GM12878 (cell line): ENCODE results near the gene ZSCAN26. TPM values are rescaled to one million over a fixed set of nuclear protein-coding genes. Genes with fewer than 3 reads are reported as not detected.

Source experiments
- BCL11A ChIP-seq: IDR thresholded peaks from 2 replicates; pipeline ENCODE4 v1.6.1; 2011; ENCODE audit warnings: low read depth, low read length
- BCL3 ChIP-seq: IDR thresholded peaks from 2 replicates; pipeline ENCODE4 v1.6.1; 2011; ENCODE audit warnings: borderline replicate concordance, low read depth, mild to moderate bottlenecking, moderate library complexity, low read length; ENCODE audit not compliant: insufficient read depth, poor library complexity, severe bottlenecking
- BMI1 ChIP-seq: fragments of 450-650 bp; IDR thresholded peaks from 2 replicates; pipeline ENCODE4 v1.6.1; 2016; ENCODE audit warnings: mild to moderate bottlenecking, moderate library complexity, borderline replicate concordance
- CTCF ChIP-seq, 3 experiments: IDR thresholded peaks in 2 of 3; conservative IDR thresholded peaks in 1 of 3; 2 replicates each; pipeline ENCODE4 v1.5.1; 2011; ENCODE audit warnings: low read depth in 3 of 3, low read length in 3 of 3, mild to moderate bottlenecking in 3 of 3, control low read depth in 2 of 3, moderate library complexity in 2 of 3, inconsistent platforms in 1 of 3, mixed read lengths in 1 of 3; ENCODE audit not compliant: control insufficient read depth in 2 of 3, insufficient read depth in 1 of 3; ENCODE audit errors: extremely low read depth in 1 of 3
- EED ChIP-seq: sonication (generic); IDR thresholded peaks from 2 replicates; pipeline ENCODE4 v1.6.1; 2016; ENCODE audit warnings: antibody characterized with exemption, low read depth
- ETV6 ChIP-seq, 2 experiments: fragments of 450-650 bp in 1 of 2; IDR thresholded peaks in 1 of 2; conservative IDR thresholded peaks in 1 of 2; 2 replicates each; pipeline ENCODE4 v1.6.1; 2014; ENCODE audit warnings: antibody characterized with exemption in 1 of 2, borderline replicate concordance in 1 of 2, low read depth in 1 of 2, mild to moderate bottlenecking in 1 of 2, moderate library complexity in 1 of 2
- FOS ChIP-seq: IDR thresholded peaks from 3 replicates; pipeline ENCODE4 v1.6.1; 2011; ENCODE audit warnings: borderline replicate concordance; ENCODE audit not compliant: insufficient read length; ENCODE audit errors: extremely low read depth
- HCFC1 ChIP-seq: fragments of 150-350 bp; IDR thresholded peaks from 2 replicates; pipeline ENCODE4 v1.6.1; 2014; ENCODE audit warnings: low read length
- HDGF ChIP-seq: fragments of 450-650 bp; IDR thresholded peaks from 2 replicates; pipeline ENCODE4 v1.6.1; 2016; ENCODE audit warnings: antibody characterized with exemption
- HSF1 ChIP-seq: fragments of 150-350 bp; IDR thresholded peaks from 2 replicates; pipeline ENCODE4 v1.6.1; 2014; ENCODE audit warnings: mild to moderate bottlenecking, low read depth, low read length
- NR2C2 ChIP-seq: IDR thresholded peaks from 2 replicates; pipeline ENCODE4 v1.6.1; 2011; ENCODE audit warnings: borderline replicate concordance, low read depth; ENCODE audit not compliant: control insufficient read depth, insufficient read length
- NR2F1 ChIP-seq: fragments of 450-650 bp; conservative IDR thresholded peaks from 2 replicates; pipeline ENCODE4 v1.6.1; 2017; ENCODE audit warnings: mild to moderate bottlenecking
- PML ChIP-seq: IDR thresholded peaks from 2 replicates; pipeline ENCODE4 v1.6.1; 2012; ENCODE audit warnings: low read length, inconsistent platforms
- POLR2AphosphoS2 ChIP-seq: IDR thresholded peaks from 2 replicates; pipeline ENCODE4 v1.6.1; 2011; ENCODE audit warnings: low read depth, mild to moderate bottlenecking, low read length, improper control_type of control experiment, moderate library complexity
- RAD51 ChIP-seq: fragments of 450-650 bp; IDR thresholded peaks from 2 replicates; pipeline ENCODE4 v1.6.1; 2016; ENCODE audit warnings: moderate library complexity, mild to moderate bottlenecking, inconsistent platforms
- RBBP5 ChIP-seq: fragments of 200-600 bp; sonication (generic); conservative IDR thresholded peaks from 2 replicates; pipeline ENCODE4 v1.6.1; 2016
- RFX5 ChIP-seq: IDR thresholded peaks from 2 replicates; pipeline ENCODE4 v1.6.1; 2011; ENCODE audit warnings: low read depth, low read length, improper control_type of control experiment
- SIN3A ChIP-seq: IDR thresholded peaks from 2 replicates; pipeline ENCODE4 v1.6.1; 2012; ENCODE audit warnings: low read depth, low read length, improper control_type of control experiment
- SMAD5 ChIP-seq: IDR thresholded peaks from 2 replicates; pipeline ENCODE4 v1.6.1; 2016; ENCODE audit warnings: antibody characterized with exemption, low read depth
- SMARCA5 ChIP-seq: fragments of 450-650 bp; IDR thresholded peaks from 2 replicates; pipeline ENCODE4 v1.6.1; 2017; ENCODE audit warnings: mild to moderate bottlenecking
- STAT3 ChIP-seq: IDR thresholded peaks from 2 replicates; pipeline ENCODE4 v1.6.1; 2011; ENCODE audit warnings: low read depth, low read length, improper control_type of control experiment
- TCF3 ChIP-seq: IDR thresholded peaks from 2 replicates; pipeline ENCODE4 v1.6.1; 2012; ENCODE audit warnings: low read depth, mild to moderate bottlenecking, low read length, borderline replicate concordance; ENCODE audit not compliant: insufficient read depth
- TCF7 ChIP-seq: IDR thresholded peaks from 2 replicates; pipeline ENCODE4 v1.6.1; 2014; ENCODE audit warnings: antibody characterized with exemption, borderline replicate concordance
- USF2 ChIP-seq: IDR thresholded peaks from 2 replicates; pipeline ENCODE4 v1.6.1; 2011; ENCODE audit warnings: low read depth, low read length, improper control_type of control experiment, borderline replicate concordance
- YBX1 ChIP-seq: fragments of 450-650 bp; IDR thresholded peaks from 2 replicates; pipeline ENCODE4 v1.6.1; 2016; ENCODE audit warnings: antibody characterized with exemption
- ZSCAN29 ChIP-seq: fragments of 450-650 bp; IDR thresholded peaks from 2 replicates; pipeline ENCODE4 v1.6.1; 2017; ENCODE audit warnings: mild to moderate bottlenecking, moderate library complexity
- polyA plus RNA-seq, 11 experiments: library from polyadenylated mRNA; depleted of rRNA in 4 of 11; unstranded in 6 of 11; stranded (reverse) in 5 of 11; fragments of >200 nt; fragmentation: Nextera tagmentation in 4 of 11; fragmentation: Illumina TruSeq in 1 of 11; extraction: Ambion mirVana in 4 of 11; extraction: Trizol in 1 of 11; gene quantifications; 1 replicate in 1 of 11; 2 replicates in 10 of 11; pipeline versions ENCODE4 v1.2.1 to v1.2.3, GENCODE V29; 2011 to 2016; ENCODE audit warnings: inconsistent platforms in 2 of 11, missing spikeins in 2 of 11, low read depth in 1 of 11
- total RNA-seq, 4 experiments: library from RNA; depleted of rRNA in 3 of 4; stranded (reverse); fragments of >200 nt in 3 of 4; fragmentation: Illumina TruSeq in 1 of 4; extraction: Trizol in 1 of 4; gene quantifications; 2 replicates each; pipeline versions ENCODE4 v1.2.1 to v1.2.3, GENCODE V29; 2013 to 2021

The ZSCAN26 gene
- total and polyA plus RNA-seq, 10 of the 15 experiments (the other 5 are each of a cell fraction or from before 2014, with no cell fraction given): 4.5 to 13.3 (median 6.5) TPM

- 0 out of 2 replicates have a peak, but pooled peaks have one; percentile 39 for TF ChIP-seq TCF3
- TF ChIP-seq SMAD5: peak; percentile 77
- peak; percentile 92 for TF ChIP-seq SIN3A
- no peak for TF ChIP-seq YBX1
- no peak for TF ChIP-seq RFX5
- TF ChIP-seq ZSCAN29: no peak
- TF ChIP-seq BCL3: no peak
- TF ChIP-seq BMI1: no peak
- peak; percentile 72; the same call in 1 of the 2 replicates for TF ChIP-seq EED
- peak; percentile 62; the same call in 1 of the 2 replicates for TF ChIP-seq TCF7
- peak; percentile 91 for TF ChIP-seq SMARCA5
- no peak for TF ChIP-seq CTCF (IDR thresholded peaks at IDR 0.05 in 2 of 3, conservative IDR thresholded peaks at IDR 0.05 in 1 of 3; ENCODE audit: control insufficient read depth in 2 of 3, extremely low read depth in 1 of 3, insufficient read depth in 1 of 3, low read depth in 3 of 3, low read length in 3 of 3)
- TF ChIP-seq HDGF: peak; percentile 29; the same call in 1 of the 2 replicates
- TF ChIP-seq HSF1: peak; percentile 59; the same call in 1 of the 2 replicates
- peak; percentile 87 for TF ChIP-seq HCFC1
- no peak for TF ChIP-seq USF2
- TF ChIP-seq FOS: no peak
- 0 out of 2 replicates have a peak, but pooled peaks have one; percentile 28 for TF ChIP-seq BCL11A
- TF ChIP-seq STAT3: no peak
- peak in 1 of 2 experiments; percentile 38; a peak in 1 of 4 replicates for TF ChIP-seq ETV6 (conservative IDR thresholded peaks at IDR 0.05 in 1 of 2, IDR thresholded peaks at IDR 0.05 in 1 of 2; ENCODE audit: borderline replicate concordance in 1 of 2, low read depth in 1 of 2)
- TF ChIP-seq NR2F1: peak; percentile 56; the same call in 1 of the 2 replicates
- TF ChIP-seq RAD51: 0 out of 2 replicates have a peak, but pooled peaks have one; percentile 3
- peak; percentile 57; the same call in 1 of the 2 replicates for TF ChIP-seq POLR2AphosphoS2
- TF ChIP-seq NR2C2: no peak
- TF ChIP-seq RBBP5: no peak
- TF ChIP-seq PML: peak; percentile 76; the same call in 1 of the 2 replicates
Observed at GRCh38 chr6:28225056-28225834, 41.7 kb upstream of the ZSCAN26 start, which contains the start of gene ZSCAN9 (continued).
